AG04450 (cell line): Measurements from ENCODE around the gene TP53I11. TPM values are rescaled to one million over a fixed set of nuclear protein-coding genes. Genes with fewer than 3 reads are reported as not detected.

Experiments used
- CTCF ChIA-PET: fragments of 300-600, 350-600 bp; formaldehyde crosslinking; extraction: SDS; loops from one replicate; lab custom pipeline; 2022; ENCODE audit warnings: antibody characterized with exemption, inconsistent platforms; lab: Charles Lee
- POLR2A ChIA-PET: fragments of 350-600 bp; formaldehyde crosslinking; extraction: SDS; loops from one replicate; lab custom pipeline; 2021; ENCODE audit warnings: antibody characterized with exemption, inconsistent platforms; lab: Yijun Ruan, JAX
- DNase-seq: peaks from one replicate; pipeline ENCODE4 v3.0.0-alpha.2; 2011; ENCODE audit warnings: low read depth, low spot score
- H3K27ac ChIP-seq: one replicate; pipeline ENCODE4 v1.5.1; 2012; ENCODE audit warnings: low read depth, low read length, control low read depth
- H3K27me3 ChIP-seq: one replicate; pipeline ENCODE4 v1.6.0; 2012; ENCODE audit warnings: low read length; ENCODE audit not compliant: control insufficient read depth, insufficient read depth
- H3K4me3 ChIP-seq: 2 replicates; pipeline ENCODE4 v1.5.1; 2011; ENCODE audit warnings: mild to moderate bottlenecking, low read depth, low read length, control low read depth
- H3K9me3 ChIP-seq: 2 replicates; pipeline ENCODE4 v1.5.1; 2012; ENCODE audit warnings: low read length; ENCODE audit not compliant: control insufficient read depth, insufficient read depth
- polyA minus RNA-seq: library from RNA; depleted of rRNA, polyadenylated mRNA; stranded (reverse); fragments of >200 nt; gene quantifications from 2 replicates; pipeline ENCODE4 v1.2.3, GENCODE V29; 2011; rRNA and poly(A)+ RNA removed
- polyA plus RNA-seq: library from polyadenylated mRNA; depleted of rRNA; stranded (reverse); fragments of >200 nt; gene quantifications from 2 replicates; pipeline ENCODE4 v1.2.3, GENCODE V29; 2011; rRNA removed
- TF ChIP-seq, protein P1 (sequence below): IDR thresholded peaks from 2 replicates; pipeline ENCODE4 v1.5.1; 2011; ENCODE audit warnings: low read depth, low read length, control low read depth, inconsistent platforms

Gene TP53I11
- polyA plus RNA-seq (6.3 and 10.6 TPM in 2 replicates), polyA minus RNA-seq (13.4 and 17.3 TPM in 2 replicates)

DNA sequence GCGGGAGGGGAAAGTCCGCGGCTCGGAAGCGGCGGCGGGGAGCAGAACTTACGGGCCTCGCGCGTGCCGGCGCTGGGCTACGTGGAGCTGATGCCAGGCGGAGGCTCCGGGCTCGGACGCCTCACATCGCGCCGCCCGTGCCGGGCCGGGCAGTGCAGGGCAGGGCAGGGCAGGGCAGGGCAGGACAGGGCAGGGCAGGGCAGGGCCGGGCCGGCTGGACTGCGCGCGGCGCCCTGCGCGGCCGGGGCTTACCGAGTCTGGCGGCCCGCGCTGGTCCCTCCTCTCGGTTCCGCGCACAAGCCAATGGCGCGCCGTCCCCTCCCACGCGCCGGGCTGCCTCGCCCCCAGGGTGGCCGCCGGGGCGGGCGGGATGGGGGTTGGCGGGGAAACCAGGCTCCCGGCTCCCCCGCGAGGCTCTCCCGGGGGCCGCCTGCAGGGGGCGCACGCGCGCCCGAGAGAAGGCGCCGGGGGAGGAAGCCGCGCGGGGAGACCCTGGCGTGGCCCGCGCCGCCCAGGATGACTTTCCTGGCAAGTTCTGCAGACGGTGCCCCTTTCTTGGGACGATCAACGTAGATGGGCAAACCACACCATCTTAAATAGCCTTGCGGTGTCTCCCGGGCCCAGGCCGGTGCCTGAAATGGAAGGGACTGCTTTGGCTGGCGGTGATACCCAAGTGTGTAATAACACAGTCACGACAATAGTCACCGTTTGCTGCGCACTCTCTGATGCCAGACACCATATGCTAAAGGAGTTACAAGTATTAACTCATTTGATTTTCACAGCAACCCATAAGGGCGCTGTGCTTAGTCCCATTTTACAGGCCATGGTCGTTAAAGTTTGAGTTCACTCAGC lies at the start of gene TP53I11:
TSS of gene TP53I11 (minus strand) at position 259 of the 852 bp plus-strand sequence. CDS start 12,548 bp downstream, outside the sequence.
- Histone ChIP-seq H3K4me3 (peak within 1 kb of the TSS; percentile 71), H3K27me3 (peaks cover 33% of the 10 kb centered on the region), H3K9me3 (peaks cover 5% of the 10 kb centered on the region; the same call in 1 of the 2 replicates), H3K27ac (no peak within 1 kb of the TSS)
- DNase-seq: no peak
- POLR2A ChIA-PET: no interaction called here
- TF ChIP-seq, protein P1, sequence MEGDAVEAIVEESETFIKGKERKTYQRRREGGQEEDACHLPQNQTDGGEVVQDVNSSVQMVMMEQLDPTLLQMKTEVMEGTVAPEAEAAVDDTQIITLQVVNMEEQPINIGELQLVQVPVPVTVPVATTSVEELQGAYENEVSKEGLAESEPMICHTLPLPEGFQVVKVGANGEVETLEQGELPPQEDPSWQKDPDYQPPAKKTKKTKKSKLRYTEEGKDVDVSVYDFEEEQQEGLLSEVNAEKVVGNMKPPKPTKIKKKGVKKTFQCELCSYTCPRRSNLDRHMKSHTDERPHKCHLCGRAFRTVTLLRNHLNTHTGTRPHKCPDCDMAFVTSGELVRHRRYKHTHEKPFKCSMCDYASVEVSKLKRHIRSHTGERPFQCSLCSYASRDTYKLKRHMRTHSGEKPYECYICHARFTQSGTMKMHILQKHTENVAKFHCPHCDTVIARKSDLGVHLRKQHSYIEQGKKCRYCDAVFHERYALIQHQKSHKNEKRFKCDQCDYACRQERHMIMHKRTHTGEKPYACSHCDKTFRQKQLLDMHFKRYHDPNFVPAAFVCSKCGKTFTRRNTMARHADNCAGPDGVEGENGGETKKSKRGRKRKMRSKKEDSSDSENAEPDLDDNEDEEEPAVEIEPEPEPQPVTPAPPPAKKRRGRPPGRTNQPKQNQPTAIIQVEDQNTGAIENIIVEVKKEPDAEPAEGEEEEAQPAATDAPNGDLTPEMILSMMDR: peak; percentile 43
- CTCF ChIA-PET: interaction anchor here (0.7 to 1.5 kb wide), 5 partner anchors 10 to 153 kb away, joined by 3 to 8 read pairs (median 5); no protein-coding TSS in a partner anchor

DNA sequence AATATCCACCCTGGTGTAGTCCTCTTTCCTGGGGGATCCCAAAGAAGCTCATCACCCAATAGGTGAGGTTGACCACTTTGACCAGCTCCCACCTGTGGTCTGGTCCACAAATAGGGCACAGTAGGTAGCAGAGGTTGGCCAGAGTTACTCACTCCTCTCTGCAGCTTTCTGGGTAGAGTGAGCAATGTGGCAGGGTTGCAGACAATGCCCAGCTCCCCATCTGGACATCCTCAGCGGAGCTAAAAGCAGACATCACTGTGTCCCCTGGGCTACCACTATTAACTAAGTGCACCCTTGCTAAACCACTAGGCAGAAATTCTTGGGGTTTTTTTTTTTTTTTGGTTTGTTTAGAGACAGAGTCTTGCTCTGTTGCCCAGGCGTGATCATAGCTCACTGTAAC lies 48.4 kb upstream of the TP53I11 start:
- TF ChIP-seq, protein P1: no peak
- H3K9me3 ChIP-seq: no peaks in the 10 kb centered on the region
- CTCF ChIA-PET: interaction anchor here (0.6 to 1.2 kb wide), 2 partner anchors 63 to 101 kb away, joined by 3 to 5 read pairs; no protein-coding TSS in a partner anchor
- no peak for DNase-seq
- H3K27ac ChIP-seq: no peak overlapping the region
- no peak overlapping the region for H3K4me3 ChIP-seq
- H3K27me3 ChIP-seq: peaks cover 14% of the 10 kb centered on the region
- POLR2A ChIA-PET: no interaction called here

GRCh38 chr11:44998051-44998450 lies 47.4 kb upstream of the TP53I11 start:
- Histone ChIP-seq H3K27ac (no peak overlapping the region), H3K4me3 (no peak overlapping the region), H3K27me3 (peaks cover 18% of the 10 kb centered on the region), H3K9me3 (no peaks in the 10 kb centered on the region)
- TF ChIP-seq, protein P1: no peak
- DNase-seq: no peak
- CTCF ChIA-PET: no interaction called here
- POLR2A ChIA-PET: no interaction called here

DNA sequence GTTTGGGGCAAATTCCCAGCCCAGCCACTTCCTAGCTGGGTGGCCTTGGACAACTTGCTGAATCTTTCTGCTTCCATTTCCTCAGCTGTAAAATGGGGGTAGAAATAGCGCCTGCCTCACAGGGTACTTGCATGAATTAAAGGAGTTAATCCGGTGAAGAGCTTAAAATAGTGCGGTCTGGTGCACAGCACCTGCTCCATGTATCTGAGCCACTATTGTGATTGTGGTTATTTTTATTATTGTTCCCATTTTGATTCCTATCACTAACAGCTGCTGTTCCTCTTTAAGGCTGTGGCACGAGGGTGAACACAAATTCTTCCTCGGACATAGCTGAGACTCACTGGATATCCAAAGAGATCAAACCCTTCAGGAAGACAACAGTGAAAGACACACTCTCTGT lies 46.9 kb upstream of the TP53I11 start:
- peaks cover 15% of the 10 kb centered on the region for H3K27me3 ChIP-seq
- no peak overlapping the region for H3K27ac ChIP-seq
- no peaks in the 10 kb centered on the region for H3K9me3 ChIP-seq
- no peak overlapping the region for H3K4me3 ChIP-seq
- CTCF ChIA-PET: interaction anchor here (0.5 kb wide), 1 partner anchor 74 kb away, joined by 5 read pairs; no protein-coding TSS in a partner anchor
- no peak for DNase-seq
- TF ChIP-seq, protein P1: no peak
- POLR2A ChIA-PET: no interaction called here

- Histone ChIP-seq H3K27me3 (peaks cover 29% of the 10 kb centered on the region), H3K4me3 (no peak overlapping the region), H3K9me3 (no peaks in the 10 kb centered on the region), H3K27ac (no peak overlapping the region)
- TF ChIP-seq, protein P1: no peak
- CTCF ChIA-PET: no interaction called here
- POLR2A ChIA-PET: no interaction called here
- DNase-seq: no peak
These were observed 44.1 kb upstream of the TP53I11 start for GRCh38 chr11:44994753-44995152.
